Raji (cell line): Measurements from ENCODE around the gene ANTXR1.

Source experiments
- POLR2A ChIP-seq: IDR thresholded peaks from 2 replicates; pipeline ENCODE4 v1.6.1; 2011; ENCODE audit warnings: low read depth, low read length, control low read depth; ENCODE audit not compliant: insufficient read depth

The ANTXR1 gene

DNA sequence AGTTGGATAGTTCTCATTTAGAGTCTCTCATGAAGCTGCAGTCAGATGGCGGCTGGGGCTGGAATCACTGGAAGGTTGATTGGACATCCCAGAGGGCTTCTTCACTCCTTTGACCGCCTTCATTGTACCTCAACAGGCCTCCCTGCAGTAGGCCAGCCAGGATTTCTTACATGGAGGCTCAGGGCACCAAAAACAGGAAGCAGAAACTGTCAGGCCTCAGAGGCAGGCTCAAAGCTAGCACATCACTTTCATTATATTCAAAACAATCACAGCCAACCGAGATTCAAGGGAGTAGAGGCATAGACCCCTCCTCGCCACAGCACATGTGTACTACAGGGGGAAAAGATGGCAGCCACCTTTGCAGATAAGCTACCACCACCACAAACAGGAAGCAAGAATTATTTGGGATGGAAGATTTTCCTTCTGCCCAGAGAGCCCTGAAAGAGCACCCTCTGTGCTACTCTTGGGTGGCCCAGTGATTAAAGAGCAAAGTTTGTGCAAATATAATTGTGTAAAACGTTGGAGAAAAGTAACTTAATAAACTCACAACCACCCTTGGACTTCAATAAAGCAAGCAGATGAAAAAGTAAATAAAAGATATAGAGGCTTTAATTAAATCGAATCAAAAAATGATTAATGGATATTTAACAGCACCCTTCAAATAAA, 218.8 kb downstream of the ANTXR1 start:
- TF ChIP-seq POLR2A, result no peak

DNA sequence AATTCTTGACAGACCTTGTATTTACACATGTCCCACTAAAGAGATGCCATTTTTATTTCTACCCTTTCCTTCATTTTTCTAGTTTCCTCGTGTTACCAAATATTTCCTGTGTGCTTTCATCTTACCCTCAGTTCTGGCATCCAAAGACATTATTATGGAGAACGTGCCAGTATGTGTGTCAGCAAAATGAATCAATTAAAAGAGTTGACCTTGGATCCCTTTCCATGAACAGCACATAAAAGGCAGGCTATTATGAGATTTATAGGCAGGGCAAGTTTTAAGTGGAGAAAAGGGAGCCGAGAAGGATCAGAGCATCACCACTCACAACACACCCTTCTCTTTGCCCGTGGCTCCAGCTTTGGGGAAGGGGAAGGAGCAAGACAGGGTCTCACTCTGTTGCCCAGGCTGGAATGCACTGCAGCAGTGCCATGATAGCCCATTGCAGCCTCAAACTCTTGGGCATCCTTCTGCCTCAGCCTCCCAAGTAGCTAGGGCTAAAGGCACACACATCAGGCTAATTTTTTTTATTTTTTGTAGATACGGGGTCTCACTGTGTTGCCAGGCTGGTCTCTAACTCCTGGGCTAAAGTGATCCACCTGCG, 224.2 kb downstream of the ANTXR1 start:
- no peak for TF ChIP-seq POLR2A

DNA sequence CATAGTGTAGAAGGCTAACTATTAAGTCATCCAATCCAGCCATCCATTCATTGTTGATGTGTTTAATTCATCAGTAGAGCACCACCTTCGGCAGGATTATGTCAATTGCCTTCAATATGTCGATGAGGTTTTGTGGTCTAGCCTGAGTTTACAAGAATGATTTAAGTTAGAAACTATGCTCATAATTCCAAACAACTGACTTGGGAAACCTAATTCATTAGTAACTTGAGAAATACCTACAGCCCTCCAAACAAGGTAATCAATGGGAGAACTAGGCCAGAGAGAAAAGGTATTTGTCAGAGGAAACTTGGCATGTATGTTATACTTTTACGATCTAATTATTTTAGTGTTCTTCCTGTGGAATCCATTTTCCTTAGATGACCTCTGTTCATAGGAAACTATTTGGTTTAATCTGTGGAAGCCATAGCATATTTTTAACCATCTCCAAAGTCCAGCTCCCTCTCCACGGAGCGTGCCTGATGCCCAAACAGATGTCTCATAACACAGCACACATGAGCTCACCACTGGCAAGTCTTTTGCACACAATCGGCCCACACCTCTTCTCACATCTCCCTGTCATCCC, 225.6 kb downstream of the ANTXR1 start:
- no peak for TF ChIP-seq POLR2A

DNA sequence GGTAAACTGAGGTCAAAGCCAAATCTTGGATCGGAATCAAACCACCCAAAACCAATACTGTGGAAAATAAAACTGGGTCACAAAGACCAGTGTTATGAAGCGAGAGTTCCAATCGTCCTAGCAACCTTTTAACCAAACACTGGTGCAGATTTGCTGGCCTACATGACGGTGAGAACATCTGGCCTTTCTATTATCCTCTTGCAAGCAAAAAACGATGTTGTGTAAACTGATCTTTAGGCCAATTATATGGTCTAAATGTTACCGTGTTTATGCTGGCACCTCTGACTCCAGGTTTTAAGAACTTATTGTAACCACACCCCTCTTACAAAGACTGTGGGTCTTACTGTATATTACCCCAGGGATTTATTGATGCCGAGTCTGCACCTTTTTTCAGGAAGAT, 228.1 kb downstream of the ANTXR1 start:
- TF ChIP-seq POLR2A, result no peak

DNA sequence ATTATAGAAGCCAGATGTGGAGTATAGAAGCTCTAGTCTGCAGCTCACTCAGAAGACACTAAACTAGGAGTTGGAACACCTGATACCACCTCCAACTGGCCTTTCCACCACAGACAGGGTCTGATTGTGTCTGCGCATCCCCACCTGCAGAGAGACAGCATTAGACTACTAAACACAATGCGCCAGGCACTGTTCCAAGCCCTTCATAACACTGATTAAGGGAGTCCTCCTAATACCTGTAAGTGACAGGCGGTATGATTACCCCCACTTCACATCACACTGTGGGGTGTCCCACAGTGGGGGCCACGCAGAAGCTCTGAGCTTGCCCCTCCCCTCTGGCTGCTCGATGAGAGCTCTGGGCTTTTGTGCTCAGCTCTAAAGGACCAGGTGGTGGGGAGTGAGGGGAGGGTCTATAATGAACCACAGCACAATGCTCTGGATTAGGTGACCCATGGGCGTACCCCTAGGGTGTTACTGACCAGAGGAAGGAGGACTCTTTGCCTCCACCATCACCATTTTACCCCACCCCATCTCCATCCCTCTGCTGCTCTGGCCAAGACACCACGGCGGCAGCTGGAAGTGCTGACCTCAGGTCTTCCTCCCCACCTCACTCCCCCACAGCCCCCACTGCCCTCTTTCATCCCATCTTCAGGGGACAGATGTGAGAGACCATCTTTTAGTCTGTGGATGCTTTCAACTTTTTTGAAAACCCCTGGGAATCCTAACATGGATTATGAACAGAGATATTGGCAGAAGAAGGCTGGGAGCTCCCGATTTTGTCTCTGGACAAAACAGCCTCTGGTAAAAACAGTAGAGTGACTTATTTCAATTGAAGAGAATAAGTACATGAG, 228.9 kb downstream of the ANTXR1 start:
- TF ChIP-seq POLR2A, result no peak

DNA sequence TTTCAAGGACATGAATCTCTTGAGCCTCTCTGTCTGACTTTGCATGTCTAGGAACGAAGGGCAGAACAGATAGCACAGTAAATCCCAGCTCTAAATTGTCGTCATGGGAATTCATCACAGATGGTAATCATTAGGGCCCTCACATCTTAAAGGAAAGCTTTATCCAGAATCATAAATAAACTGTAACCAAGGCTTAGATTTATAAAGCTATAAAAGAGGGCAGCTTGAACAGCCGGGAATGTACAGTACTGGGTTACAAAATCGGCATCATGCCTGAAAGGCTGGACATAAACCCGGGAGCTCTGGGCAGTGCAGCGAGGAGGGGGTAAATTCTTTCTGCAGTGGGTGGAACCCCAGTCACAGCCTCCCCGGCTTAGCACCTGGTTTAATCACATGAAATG, 229.7 kb downstream of the ANTXR1 start:
- no peak for TF ChIP-seq POLR2A

DNA sequence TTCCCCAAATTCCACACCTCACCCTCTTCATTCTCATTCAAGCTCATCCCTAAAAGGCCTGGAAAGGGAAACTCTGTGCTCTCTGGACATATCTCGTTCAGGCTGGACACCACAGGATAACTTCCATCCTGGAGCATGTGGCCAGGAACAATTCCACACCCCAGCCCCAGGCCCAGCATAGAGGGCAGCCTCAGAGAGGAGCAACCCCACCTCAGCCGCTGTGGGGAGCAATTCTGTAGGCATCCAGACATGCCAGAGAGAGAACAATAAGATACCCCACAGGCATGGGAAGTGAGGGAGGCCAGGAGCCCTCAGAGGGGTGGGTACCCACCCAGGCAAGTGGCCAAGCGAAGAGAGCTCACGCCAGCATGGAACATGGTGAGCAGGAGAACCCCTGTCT, 230.7 kb downstream of the ANTXR1 start:
- no peak for TF ChIP-seq POLR2A

DNA sequence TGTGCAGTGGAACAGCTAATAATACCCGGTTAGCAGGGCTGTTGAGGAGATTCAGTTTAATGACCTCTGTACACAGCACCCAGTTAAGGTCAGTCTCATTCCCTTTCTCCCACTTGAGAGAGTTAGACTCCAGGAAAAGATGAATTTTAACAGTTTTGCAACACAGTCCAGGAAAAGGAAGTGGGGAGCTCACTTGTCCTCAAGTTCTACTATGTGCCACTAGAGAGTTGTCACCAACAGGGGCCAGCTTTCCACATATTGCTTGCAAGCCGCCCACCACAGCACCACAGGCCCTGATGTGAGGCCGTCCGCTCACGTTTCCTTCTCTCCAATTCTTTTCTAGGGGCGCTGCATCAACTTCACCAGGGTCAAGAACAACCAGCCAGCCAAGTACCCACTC, 231.9 kb downstream of the ANTXR1 start:
- TF ChIP-seq POLR2A, result no peak

DNA sequence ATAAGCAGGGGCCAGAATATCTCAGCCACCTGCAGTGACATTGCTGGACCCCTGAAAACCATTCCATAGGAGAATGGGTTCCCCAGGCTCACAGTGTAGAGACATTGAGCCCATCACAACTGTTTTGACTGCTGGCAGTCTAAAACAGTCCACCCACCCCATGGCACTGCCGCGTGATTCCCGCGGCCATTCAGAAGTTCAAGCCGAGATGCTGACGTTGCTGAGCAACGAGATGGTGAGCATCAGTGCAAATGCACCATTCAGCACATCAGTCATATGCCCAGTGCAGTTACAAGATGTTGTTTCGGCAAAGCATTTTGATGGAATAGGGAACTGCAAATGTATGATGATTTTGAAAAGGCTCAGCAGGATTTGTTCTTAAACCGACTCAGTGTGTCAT, 234.6 kb downstream of the ANTXR1 start:
- no peak for TF ChIP-seq POLR2A

DNA sequence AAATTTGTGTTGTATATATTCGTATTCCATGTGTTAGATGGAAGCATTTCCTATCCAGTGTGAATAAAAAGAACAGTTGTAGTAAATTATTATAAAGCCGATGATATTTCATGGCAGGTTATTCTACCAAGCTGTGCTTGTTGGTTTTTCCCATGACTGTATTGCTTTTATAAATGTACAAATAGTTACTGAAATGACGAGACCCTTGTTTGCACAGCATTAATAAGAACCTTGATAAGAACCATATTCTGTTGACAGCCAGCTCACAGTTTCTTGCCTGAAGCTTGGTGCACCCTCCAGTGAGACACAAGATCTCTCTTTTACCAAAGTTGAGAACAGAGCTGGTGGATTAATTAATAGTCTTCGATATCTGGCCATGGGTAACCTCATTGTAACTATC, 235.3 kb downstream of the ANTXR1 start:
- TF ChIP-seq POLR2A, result no peak

DNA sequence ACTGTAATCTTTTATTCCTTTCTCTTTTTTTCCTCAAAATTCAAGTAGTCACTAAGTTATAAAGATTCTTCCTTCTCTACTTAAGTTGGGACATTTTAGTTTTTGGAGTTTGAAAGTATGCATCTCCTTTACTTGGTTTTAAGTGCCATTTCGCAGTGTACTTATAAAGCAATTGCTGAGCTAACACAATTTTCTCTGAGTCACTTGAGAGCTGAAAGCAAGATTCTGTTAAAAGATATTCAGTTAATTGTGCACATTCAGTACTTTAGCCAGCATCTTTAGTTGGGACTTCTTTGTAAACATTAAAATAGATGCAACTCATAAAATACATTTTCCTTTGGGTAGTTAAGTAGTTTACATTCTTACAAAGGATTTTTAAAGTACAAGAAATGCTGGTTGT, 238.0 kb downstream of the ANTXR1 start:
- no peak for TF ChIP-seq POLR2A

DNA sequence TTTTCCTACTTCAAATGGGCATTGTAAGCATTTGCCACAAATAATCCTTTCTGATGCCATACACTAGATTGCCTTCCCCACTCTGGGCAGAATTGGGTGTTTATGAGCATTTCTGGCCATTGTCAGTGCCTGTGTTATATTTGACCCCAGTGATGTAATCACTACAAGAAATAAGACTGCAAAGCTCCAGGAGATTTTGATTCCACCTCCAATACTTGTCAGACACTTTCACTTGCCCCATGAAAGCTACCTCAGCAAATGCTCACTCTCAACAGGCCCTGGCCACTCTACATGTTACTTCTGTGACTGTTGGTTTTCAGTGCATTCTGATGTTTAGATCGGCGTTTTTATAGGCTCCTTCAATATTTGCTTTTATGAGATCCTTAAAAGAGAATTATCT, 239.0 kb downstream of the ANTXR1 start:
- TF ChIP-seq POLR2A, result no peak

DNA sequence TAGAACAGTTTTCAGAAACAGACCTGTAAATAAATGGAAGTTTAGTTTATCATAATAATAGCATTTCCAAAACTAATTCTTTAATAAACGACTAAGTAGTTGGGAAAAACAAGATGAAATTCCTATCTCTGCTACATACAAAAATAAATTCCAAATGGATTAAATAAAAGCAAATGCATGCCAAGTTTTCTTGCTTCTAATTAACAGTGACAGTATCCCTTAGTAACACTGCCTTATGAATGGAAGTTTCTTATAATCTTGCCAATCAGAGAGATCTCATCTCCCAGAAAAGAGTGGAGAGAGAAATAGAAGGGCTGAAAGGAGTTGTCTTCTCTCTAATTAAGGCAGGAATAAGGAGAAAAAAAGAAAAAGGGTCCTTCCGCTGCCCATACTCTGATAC, 240.1 kb downstream of the ANTXR1 start:
- no peak for TF ChIP-seq POLR2A

DNA sequence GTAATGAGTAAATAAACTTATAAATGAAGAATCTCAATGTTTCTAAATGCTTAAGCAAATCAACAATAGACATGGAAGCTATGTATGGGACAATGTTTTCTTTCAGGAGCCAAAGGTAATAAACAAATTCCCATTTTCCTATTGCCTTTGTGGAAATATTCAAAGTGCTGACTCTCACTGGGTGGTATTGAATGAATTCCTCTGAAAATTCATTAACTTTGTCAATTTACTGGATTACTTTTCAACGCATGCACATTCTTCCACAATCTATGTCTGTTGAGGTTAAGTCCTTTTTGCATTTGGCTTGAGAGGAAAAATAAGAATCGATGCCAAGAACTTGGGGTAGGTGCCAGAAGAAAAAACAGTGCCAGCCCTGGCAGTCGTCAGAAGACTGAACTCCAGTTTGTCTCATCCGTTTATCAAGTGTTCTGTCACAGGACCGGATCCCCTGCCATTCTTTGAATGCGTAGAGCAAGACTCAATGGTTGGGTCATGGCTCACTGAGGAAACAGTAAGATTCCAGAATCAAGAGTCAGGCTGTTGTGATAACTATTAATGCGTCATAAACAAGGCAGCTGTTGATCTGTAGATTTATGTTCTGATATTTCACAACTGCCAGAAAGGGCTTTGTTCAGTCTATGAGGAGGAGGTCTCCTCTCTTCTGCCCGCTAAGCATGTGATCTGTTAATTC, 240.8 kb downstream of the ANTXR1 start:
- no peak for TF ChIP-seq POLR2A

DNA sequence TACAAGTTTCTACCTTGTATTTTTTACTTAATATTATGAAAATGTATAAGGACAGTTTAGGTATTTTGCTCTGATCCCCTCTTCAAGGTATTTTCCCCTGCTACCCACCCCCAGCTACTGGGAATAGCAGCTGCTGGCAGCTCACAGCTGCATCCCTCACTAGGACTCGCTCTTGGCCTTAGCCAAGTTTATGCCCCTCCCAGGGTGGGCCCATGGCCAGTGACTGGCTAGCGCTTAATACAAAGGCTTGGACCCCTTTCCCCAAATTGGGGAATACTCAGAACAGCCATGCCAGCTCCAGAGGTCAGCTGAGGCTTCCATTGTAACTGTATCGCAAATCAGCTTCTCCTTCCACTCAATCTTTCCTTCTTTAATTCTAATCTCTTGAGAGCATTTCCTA, 242.8 kb downstream of the ANTXR1 start:
- no peak for TF ChIP-seq POLR2A
